ENCODE measurements around the gene PAQR9. TPM values are rescaled to one million over a fixed set of nuclear protein-coding genes. Genes with fewer than 3 reads are reported as not detected.
A peak's percentile ranks its signal among the peaks of the same experiment; 100 is the strongest.

PAQR9 gene
- total and polyA plus RNA-seq, 2 of the 13 experiments (the other 11 are each of a cell fraction or from before 2014, with no cell fraction given) = 3.7 to 10.3 TPM

DNA sequence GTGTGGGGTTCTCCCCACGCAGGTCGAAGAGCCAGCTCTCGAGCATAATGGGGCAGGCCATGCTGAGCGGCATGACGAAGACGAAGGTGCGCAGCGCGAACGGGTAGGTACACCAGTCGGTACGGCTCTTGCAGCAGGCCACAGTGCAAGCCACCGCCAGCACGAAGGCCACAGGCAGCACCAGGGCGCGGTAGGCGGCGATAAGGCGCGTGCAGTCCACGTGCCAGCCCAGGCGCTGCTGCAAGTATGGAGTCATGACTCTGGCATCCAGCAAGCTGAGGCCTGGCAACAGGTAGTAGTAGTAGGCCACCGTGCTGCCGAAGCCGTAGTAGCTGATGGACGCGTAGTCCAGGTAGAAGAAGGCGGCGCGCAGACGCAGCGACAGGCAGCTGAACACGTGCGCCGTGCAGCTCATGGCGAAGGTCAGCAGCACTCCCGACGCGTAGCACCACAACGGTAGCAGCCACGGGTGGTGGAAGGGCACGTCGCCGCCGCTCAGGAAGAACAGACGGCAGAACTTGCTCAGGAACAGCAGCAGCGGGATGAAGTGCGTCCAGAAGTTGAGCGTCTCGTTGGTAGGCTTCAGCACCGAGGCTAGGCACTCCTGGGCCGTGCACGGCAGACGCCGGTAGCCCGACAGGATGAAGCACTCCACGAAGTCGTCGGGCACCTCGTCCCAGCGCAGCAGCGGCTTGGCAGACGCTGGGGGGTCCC, 797 bp downstream of the PAQR9 start (continued):
- TF ChIP-seq, protein P1, sequence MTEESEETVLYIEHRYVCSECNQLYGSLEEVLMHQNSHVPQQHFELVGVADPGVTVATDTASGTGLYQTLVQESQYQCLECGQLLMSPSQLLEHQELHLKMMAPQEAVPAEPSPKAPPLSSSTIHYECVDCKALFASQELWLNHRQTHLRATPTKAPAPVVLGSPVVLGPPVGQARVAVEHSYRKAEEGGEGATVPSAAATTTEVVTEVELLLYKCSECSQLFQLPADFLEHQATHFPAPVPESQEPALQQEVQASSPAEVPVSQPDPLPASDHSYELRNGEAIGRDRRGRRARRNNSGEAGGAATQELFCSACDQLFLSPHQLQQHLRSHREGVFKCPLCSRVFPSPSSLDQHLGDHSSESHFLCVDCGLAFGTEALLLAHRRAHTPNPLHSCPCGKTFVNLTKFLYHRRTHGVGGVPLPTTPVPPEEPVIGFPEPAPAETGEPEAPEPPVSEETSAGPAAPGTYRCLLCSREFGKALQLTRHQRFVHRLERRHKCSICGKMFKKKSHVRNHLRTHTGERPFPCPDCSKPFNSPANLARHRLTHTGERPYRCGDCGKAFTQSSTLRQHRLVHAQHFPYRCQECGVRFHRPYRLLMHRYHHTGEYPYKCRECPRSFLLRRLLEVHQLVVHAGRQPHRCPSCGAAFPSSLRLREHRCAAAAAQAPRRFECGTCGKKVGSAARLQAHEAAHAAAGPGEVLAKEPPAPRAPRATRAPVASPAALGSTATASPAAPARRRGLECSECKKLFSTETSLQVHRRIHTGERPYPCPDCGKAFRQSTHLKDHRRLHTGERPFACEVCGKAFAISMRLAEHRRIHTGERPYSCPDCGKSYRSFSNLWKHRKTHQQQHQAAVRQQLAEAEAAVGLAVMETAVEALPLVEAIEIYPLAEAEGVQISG (CRISPR knock-in tag; IDR thresholded peaks at IDR 0.05) = no peak
- TF ChIP-seq ZNF30 (CRISPR knock-in tag; IDR thresholded peaks at IDR 0.05) (peak; percentile 62), SP1 (IDR thresholded peaks at IDR 0.05) (no peak), SP1 (CRISPR knock-in tag; IDR thresholded peaks at IDR 0.05) (0 out of 2 replicates have a peak, but pooled peaks have one; percentile 12), KLF11 (CRISPR knock-in tag; IDR thresholded peaks at IDR 0.05) (no peak), HNRNPUL1 (IDR thresholded peaks at IDR 0.05; ENCODE audit: low read depth, low read length) (no peak), ZNF678 (CRISPR knock-in tag; IDR thresholded peaks at IDR 0.05) (peak; percentile 17; the same call in 1 of the 2 replicates), PCBP1 (IDR thresholded peaks at IDR 0.05; ENCODE audit: borderline replicate concordance, low read depth, low read length) (no peak), TCF7L2 (IDR thresholded peaks at IDR 0.05; ENCODE audit: low read depth, low read length) (no peak), SP140L (CRISPR knock-in tag; IDR thresholded peaks at IDR 0.05; ENCODE audit: borderline replicate concordance) (no peak), GATAD1 (CRISPR knock-in tag; IDR thresholded peaks at IDR 0.05) (no peak), KLF12 (CRISPR knock-in tag; IDR thresholded peaks at IDR 0.05; ENCODE audit: borderline replicate concordance) (peak; percentile 12; the same call in 1 of the 2 replicates), ZNF772 (CRISPR knock-in tag; IDR thresholded peaks at IDR 0.05) (peak; percentile 65; the same call in 1 of the 2 replicates), ZNF780A (CRISPR knock-in tag; IDR thresholded peaks at IDR 0.05) (no peak)
- TF ChIP-seq, protein P2, sequence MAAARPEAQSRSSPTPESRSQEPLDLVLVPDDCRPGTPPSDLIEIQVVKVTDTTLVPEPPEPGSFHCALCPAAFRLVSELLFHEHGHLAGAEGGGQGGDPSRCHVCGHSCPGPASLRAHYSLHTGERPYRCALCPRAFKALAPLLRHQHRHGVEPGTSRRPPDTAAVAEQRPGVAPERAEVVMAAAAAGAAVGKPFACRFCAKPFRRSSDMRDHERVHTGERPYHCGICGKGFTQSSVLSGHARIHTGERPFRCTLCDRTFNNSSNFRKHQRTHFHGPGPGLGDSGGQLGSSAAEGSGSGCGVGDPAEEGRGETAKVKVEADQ (CRISPR knock-in tag; IDR thresholded peaks at IDR 0.05; ENCODE audit: borderline replicate concordance) = no peak
- TF ChIP-seq, protein P3, sequence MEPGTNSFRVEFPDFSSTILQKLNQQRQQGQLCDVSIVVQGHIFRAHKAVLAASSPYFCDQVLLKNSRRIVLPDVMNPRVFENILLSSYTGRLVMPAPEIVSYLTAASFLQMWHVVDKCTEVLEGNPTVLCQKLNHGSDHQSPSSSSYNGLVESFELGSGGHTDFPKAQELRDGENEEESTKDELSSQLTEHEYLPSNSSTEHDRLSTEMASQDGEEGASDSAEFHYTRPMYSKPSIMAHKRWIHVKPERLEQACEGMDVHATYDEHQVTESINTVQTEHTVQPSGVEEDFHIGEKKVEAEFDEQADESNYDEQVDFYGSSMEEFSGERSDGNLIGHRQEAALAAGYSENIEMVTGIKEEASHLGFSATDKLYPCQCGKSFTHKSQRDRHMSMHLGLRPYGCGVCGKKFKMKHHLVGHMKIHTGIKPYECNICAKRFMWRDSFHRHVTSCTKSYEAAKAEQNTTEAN (CRISPR knock-in tag; conservative IDR thresholded peaks at IDR 0.05) = no peak
- TF ChIP-seq, protein P4, sequence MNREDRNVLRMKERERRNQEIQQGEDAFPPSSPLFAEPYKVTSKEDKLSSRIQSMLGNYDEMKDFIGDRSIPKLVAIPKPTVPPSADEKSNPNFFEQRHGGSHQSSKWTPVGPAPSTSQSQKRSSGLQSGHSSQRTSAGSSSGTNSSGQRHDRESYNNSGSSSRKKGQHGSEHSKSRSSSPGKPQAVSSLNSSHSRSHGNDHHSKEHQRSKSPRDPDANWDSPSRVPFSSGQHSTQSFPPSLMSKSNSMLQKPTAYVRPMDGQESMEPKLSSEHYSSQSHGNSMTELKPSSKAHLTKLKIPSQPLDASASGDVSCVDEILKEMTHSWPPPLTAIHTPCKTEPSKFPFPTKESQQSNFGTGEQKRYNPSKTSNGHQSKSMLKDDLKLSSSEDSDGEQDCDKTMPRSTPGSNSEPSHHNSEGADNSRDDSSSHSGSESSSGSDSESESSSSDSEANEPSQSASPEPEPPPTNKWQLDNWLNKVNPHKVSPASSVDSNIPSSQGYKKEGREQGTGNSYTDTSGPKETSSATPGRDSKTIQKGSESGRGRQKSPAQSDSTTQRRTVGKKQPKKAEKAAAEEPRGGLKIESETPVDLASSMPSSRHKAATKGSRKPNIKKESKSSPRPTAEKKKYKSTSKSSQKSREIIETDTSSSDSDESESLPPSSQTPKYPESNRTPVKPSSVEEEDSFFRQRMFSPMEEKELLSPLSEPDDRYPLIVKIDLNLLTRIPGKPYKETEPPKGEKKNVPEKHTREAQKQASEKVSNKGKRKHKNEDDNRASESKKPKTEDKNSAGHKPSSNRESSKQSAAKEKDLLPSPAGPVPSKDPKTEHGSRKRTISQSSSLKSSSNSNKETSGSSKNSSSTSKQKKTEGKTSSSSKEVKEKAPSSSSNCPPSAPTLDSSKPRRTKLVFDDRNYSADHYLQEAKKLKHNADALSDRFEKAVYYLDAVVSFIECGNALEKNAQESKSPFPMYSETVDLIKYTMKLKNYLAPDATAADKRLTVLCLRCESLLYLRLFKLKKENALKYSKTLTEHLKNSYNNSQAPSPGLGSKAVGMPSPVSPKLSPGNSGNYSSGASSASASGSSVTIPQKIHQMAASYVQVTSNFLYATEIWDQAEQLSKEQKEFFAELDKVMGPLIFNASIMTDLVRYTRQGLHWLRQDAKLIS (CRISPR knock-in tag; IDR thresholded peaks at IDR 0.05) = no peak
- TF ChIP-seq, protein P5, sequence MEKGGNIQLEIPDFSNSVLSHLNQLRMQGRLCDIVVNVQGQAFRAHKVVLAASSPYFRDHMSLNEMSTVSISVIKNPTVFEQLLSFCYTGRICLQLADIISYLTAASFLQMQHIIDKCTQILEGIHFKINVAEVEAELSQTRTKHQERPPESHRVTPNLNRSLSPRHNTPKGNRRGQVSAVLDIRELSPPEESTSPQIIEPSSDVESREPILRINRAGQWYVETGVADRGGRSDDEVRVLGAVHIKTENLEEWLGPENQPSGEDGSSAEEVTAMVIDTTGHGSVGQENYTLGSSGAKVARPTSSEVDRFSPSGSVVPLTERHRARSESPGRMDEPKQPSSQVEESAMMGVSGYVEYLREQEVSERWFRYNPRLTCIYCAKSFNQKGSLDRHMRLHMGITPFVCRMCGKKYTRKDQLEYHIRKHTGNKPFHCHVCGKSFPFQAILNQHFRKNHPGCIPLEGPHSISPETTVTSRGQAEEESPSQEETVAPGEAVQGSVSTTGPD (CRISPR knock-in tag; IDR thresholded peaks at IDR 0.05) = no peak
